ENCODE data around the gene PTPRG. TPM values are rescaled to one million over a fixed set of nuclear protein-coding genes. Genes with fewer than 3 reads are reported as not detected.

Gene PTPRG
- total RNA-seq, 4 donors from 2014 or later, result 51.9 to 56.8 (median 54.4) TPM

GRCh38 chr3:61608711-61609110 is 47.3 kb downstream of the PTPRG start:
- Histone ChIP-seq H3K4me3 (no peak overlapping the region), H3K4me1 (peaks cover 0 to 16% (median 7%) of the 10 kb centered on the region in 4 donors), H3K27ac (replicated peaks in 1 of 4) (no peak overlapping the region), H3K36me3 (peaks cover 0 to 6% (median 0%) of the 10 kb centered on the region in 4 donors), H3K9me3 (no peaks in the 10 kb centered on the region), H3K27me3 (no peaks in the 10 kb centered on the region)
- intact Hi-C loops (cut with DNase I), result no loop called here
- TF ChIP-seq POLR2A (IDR thresholded peaks at IDR 0.05; ENCODE audit: low read depth) (no peak), EP300 (IDR thresholded peaks at IDR 0.05) (no peak), CTCF (IDR thresholded peaks at IDR 0.05) (no peak), POLR2AphosphoS5 (IDR thresholded peaks at IDR 0.05) (no peak)
- WGBS, result 94% methylated on average over 5 of the region's 5 CpGs
- no peak for DNase-seq (ENCODE audit: extremely low spot score)

GRCh38 chr3:61610316-61610715 is 48.9 kb downstream of the PTPRG start:
- no peaks in the 10 kb centered on the region for H3K9me3 ChIP-seq
- intact Hi-C loops (cut with DNase I), result no loop called here
- DNase-seq (ENCODE audit: extremely low spot score), result no peak

GRCh38 chr3:61612211-61613194 is 51.1 kb downstream of the PTPRG start:
- intact Hi-C loops (cut with DNase I), result no loop called here
- Histone ChIP-seq H3K9me3 (no peaks in the 10 kb centered on the region), H3K27me3 (no peaks in the 10 kb centered on the region), H3K4me1 (peaks cover 12 to 34% (median 18%) of the 10 kb centered on the region in 4 donors), H3K4me3 (no peak overlapping the region), H3K36me3 (no peaks in the 10 kb centered on the region), H3K27ac (replicated peaks in 1 of 4) (no peak overlapping the region)
- WGBS, result 88% methylated on average over 13 of the region's 13 CpGs
- TF ChIP-seq EP300 (IDR thresholded peaks at IDR 0.05), result no peak
- no peak for TF ChIP-seq CTCF (IDR thresholded peaks at IDR 0.05)
- TF ChIP-seq POLR2A (IDR thresholded peaks at IDR 0.05; ENCODE audit: low read depth), result no peak
- TF ChIP-seq POLR2AphosphoS5 (IDR thresholded peaks at IDR 0.05), result no peak
- no peak for DNase-seq (ENCODE audit: extremely low spot score)

More at GRCh38 chr3:61610316-61610715, 48.9 kb downstream of the PTPRG start:
- no peak for TF ChIP-seq CTCF (IDR thresholded peaks at IDR 0.05)
- TF ChIP-seq POLR2A (IDR thresholded peaks at IDR 0.05; ENCODE audit: low read depth), result no peak
- Histone ChIP-seq H3K27me3 (no peaks in the 10 kb centered on the region), H3K4me1 (peaks cover 0 to 16% (median 7%) of the 10 kb centered on the region in 4 donors), H3K36me3 (peaks cover 0 to 6% (median 0%) of the 10 kb centered on the region in 4 donors), H3K4me3 (no peak overlapping the region), H3K27ac (replicated peaks in 1 of 4) (no peak overlapping the region)
- WGBS, result 76% methylated on average over 3 of the region's 3 CpGs

GRCh38 chr3:61613666-61614065 is 52.3 kb downstream of the PTPRG start:
- 100% methylated on average over 1 of the region's 1 CpG for WGBS

More at GRCh38 chr3:61613666-61614065, 52.3 kb downstream of the PTPRG start:
- no peak for DNase-seq (ENCODE audit: extremely low spot score)
- no peaks in the 10 kb centered on the region for H3K27me3 ChIP-seq
- H3K4me1 ChIP-seq, result peaks cover 16 to 37% (median 22%) of the 10 kb centered on the region in 4 donors
- intact Hi-C loops (cut with DNase I), result no loop called here
- no peak overlapping the region for H3K4me3 ChIP-seq
- TF ChIP-seq POLR2A (IDR thresholded peaks at IDR 0.05; ENCODE audit: low read depth) (no peak), POLR2AphosphoS5 (IDR thresholded peaks at IDR 0.05) (no peak), CTCF (IDR thresholded peaks at IDR 0.05) (no peak), EP300 (IDR thresholded peaks at IDR 0.05) (no peak)
- no peaks in the 10 kb centered on the region for H3K36me3 ChIP-seq
- H3K9me3 ChIP-seq, result no peaks in the 10 kb centered on the region
- H3K27ac ChIP-seq (replicated peaks in 1 of 4), result no peak overlapping the region

Measured in esophagus muscularis mucosa (tissue), 4 donors.